ENCODE measurements around the gene RAP1A. TPM values are rescaled to one million over a fixed set of nuclear protein-coding genes. Genes with fewer than 3 reads are reported as not detected.
"Not testable (repeated sequence)": the region's sequence is repeated elsewhere in the genome, so short reads cannot be mapped to it uniquely, and the experiment has no call there.

RAP1A gene
- total RNA-seq, 2 donors from 2014 or later: 31.4 to 39.1 TPM

GRCh38 chr1:111739925-111740765, 120.6 kb downstream of the RAP1A start:
- peak; percentile 56 for DNase-seq (ENCODE audit: low spot score)
- 1% methylated on average over 62 of the region's 63 CpGs for WGBS
- TF ChIP-seq CTCF (IDR thresholded peaks at IDR 0.05): no peak
- no peak for TF ChIP-seq POLR2AphosphoS5 (IDR thresholded peaks at IDR 0.05)
- TF ChIP-seq POLR2A (IDR thresholded peaks at IDR 0.05): no peak
- intact Hi-C loops (cut with DNase I): no loop called here
- peak overlapping the region; percentile 48 to 61 for H3K4me3 ChIP-seq
- H3K27me3 ChIP-seq (replicated peaks; ENCODE audit: insufficient read depth): no peaks in the 10 kb centered on the region
- no peaks in the 10 kb centered on the region for H3K4me1 ChIP-seq (replicated peaks)
- no peaks in the 10 kb centered on the region for H3K9me3 ChIP-seq
- H3K36me3 ChIP-seq: no peaks in the 10 kb centered on the region
- peak overlapping the region; percentile 90 to 92 for H3K27ac ChIP-seq

- DNase-seq (ENCODE audit: low spot score); intact Hi-C loops (cut with DNase I); H3K36me3 ChIP-seq; H3K4me1 ChIP-seq (replicated peaks); H3K27me3 ChIP-seq (replicated peaks; ENCODE audit: insufficient read depth); H3K4me3 ChIP-seq; H3K27ac ChIP-seq; H3K9me3 ChIP-seq: not testable (repeated sequence)
- WGBS: 95% methylated on average over 14 of the region's 14 CpGs
Measured at GRCh38 chr1:111742292-111742691, 122.7 kb downstream of the RAP1A start.

GRCh38 chr1:111742938-111743549, 123.5 kb downstream of the RAP1A start:
- Histone ChIP-seq H3K27ac (no peak overlapping the region), H3K4me3 (no peak overlapping the region), H3K27me3 (replicated peaks; ENCODE audit: insufficient read depth) (no peaks in the 10 kb centered on the region), H3K36me3 (no peaks in the 10 kb centered on the region), H3K9me3 (no peaks in the 10 kb centered on the region), H3K4me1 (replicated peaks) (no peaks in the 10 kb centered on the region)
- 82% methylated on average over 5 of the region's 5 CpGs for WGBS
- TF ChIP-seq POLR2A (IDR thresholded peaks at IDR 0.05): no peak
- no peak for DNase-seq (ENCODE audit: low spot score)
- intact Hi-C loops (cut with DNase I): no loop called here

- TF ChIP-seq POLR2AphosphoS5 (IDR thresholded peaks at IDR 0.05) (no peak), CTCF (IDR thresholded peaks at IDR 0.05) (no peak), POLR2A (IDR thresholded peaks at IDR 0.05) (no peak)
- H3K27me3 ChIP-seq (replicated peaks; ENCODE audit: insufficient read depth): no peaks in the 10 kb centered on the region
- no peak for DNase-seq (ENCODE audit: low spot score)
- 74% methylated on average over 3 of the region's 3 CpGs for whole genome bisulfite sequencing
- intact Hi-C loops (cut with DNase I): no loop called here
- no peak overlapping the region for H3K4me3 ChIP-seq
- H3K27ac ChIP-seq: no peak overlapping the region
- H3K4me1 ChIP-seq (replicated peaks): no peaks in the 10 kb centered on the region
- H3K9me3 ChIP-seq: no peaks in the 10 kb centered on the region
- no peaks in the 10 kb centered on the region for H3K36me3 ChIP-seq
Measured at GRCh38 chr1:111743679-111744101, 124.1 kb downstream of the RAP1A start.

GRCh38 chr1:111745675-111746613, 126.4 kb downstream of the RAP1A start:
- H3K4me3 ChIP-seq: no peak overlapping the region
- 98% methylated on average over 9 of the region's 9 CpGs for WGBS
- no peak for TF ChIP-seq POLR2A (IDR thresholded peaks at IDR 0.05)
- no peak for TF ChIP-seq POLR2AphosphoS5 (IDR thresholded peaks at IDR 0.05)
- TF ChIP-seq CTCF (IDR thresholded peaks at IDR 0.05): no peak
- no peaks in the 10 kb centered on the region for H3K27me3 ChIP-seq (replicated peaks; ENCODE audit: insufficient read depth)
- DNase-seq (ENCODE audit: low spot score): no peak
- no peaks in the 10 kb centered on the region for H3K4me1 ChIP-seq (replicated peaks)
- intact Hi-C loops (cut with DNase I): no loop called here
- H3K27ac ChIP-seq: no peak overlapping the region
- H3K9me3 ChIP-seq: no peaks in the 10 kb centered on the region
- no peaks in the 10 kb centered on the region for H3K36me3 ChIP-seq

All from prostate gland (tissue), 2 donors.